H4 (cell line): ENCODE results near the gene MYH4. TPM values are rescaled to one million over a fixed set of nuclear protein-coding genes. Genes with fewer than 3 reads are reported as not detected.

ENCODE experiments used
- DNase-seq: peaks from one replicate; pipeline ENCODE4 v3.0.0-alpha.2; 2015; ENCODE audit warnings: low spot score
- total RNA-seq: library from RNA; depleted of rRNA; stranded (reverse); fragments of >200 nt; shearing (Covaris generic); gene quantifications from 2 replicates; pipeline ENCODE4 v1.2.3, GENCODE V29; 2014; rRNA removed

Gene MYH4
- total RNA-seq, 1 experiment from 2014 or later = not detected

- no peak for DNase-seq
These were observed 47.3 kb downstream of the MYH4 start, which contains the start of gene MYH8 for GRCh38 chr17:10421900-10422542. Gene MYH8, minus strand, starts transcription at chr17:10421950. Its CDS starts 1,723 bp downstream, at chr17:10420227.

DNA sequence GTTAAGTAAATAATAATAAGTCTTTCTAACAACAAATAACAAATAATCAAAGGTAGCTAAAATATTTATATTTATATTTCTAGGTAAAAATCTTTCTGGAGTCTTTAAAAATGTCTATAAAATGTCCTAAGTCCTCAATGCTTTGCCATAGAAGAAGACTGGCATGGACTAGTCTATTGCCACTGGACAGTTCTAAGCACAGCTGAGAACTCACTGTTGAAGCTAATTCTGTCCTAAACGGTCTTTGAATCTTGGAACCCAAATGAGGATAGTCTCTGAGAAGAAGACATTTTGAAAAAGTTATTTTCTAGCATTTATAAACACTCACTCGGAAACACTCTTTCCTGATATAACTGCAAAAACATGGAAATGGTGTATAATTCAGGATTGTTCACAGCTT, 48.1 kb downstream of the MYH4 start:
- no peak for DNase-seq

DNA sequence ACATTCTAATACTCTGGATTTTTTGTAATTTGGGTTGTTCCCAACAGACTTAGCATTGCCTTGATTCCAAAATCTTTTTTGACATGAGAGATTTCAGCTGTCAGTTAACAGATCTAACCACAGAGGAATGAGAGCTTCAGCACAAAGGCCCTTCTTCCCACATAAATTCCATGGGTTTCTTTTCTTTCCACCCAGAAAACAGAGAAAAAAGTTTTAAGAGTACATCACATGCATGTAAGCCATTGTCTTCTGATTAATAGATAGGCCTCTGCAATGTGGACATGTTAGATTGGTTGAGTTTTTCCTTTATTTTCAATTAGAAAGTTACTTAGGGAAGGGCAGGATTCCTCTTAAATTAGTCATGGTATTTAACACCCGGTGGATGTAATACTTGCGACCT, 48.5 kb downstream of the MYH4 start:
- DNase-seq = no peak

DNA sequence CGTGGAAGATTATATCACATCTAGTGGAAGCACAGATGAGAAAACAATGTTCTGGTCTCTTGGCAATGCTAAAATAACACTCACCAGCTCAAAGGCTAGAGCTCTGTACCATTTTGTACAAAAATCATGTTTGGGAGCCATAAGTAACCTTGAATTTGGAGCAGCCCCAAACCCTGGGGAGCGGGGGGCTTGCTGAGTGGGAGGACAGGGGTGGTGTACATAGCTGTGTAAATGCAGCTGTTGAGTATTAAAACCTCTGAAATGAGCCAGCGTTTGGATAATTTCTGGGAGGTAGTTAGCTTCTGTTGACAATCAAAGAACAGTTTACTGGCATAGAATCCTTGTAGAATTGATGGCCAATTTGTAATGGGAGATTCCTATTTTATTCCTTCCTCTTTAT, 51.9 kb downstream of the MYH4 start:
- DNase-seq = no peak

DNA sequence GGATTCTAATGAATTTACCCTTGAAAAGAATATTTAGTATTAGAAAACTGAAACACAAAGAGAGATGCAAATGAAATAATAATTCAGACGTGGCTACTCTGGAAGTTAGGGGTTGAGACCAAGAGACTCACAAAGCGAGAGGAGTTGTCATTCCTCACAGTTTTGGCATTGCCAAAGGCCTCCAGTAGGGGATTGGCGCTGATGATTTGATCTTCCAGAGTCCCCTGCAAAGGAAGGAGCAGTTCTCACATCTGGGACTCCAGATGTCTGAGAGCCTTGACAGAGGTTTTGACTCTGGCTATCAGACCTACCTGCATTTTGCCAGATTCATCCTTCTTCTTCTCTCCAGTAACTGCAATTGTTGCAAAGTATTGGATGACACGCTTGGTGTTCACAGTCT, 54.2 kb downstream of the MYH4 start:
- DNase-seq = no peak

- DNase-seq = no peak
These were observed 65.8 kb downstream of the MYH4 start for GRCh38 chr17:10403589-10403988.

GRCh38 chr17:10398352-10398751, 71.0 kb downstream of the MYH4 start:
- DNase-seq = no peak

DNA sequence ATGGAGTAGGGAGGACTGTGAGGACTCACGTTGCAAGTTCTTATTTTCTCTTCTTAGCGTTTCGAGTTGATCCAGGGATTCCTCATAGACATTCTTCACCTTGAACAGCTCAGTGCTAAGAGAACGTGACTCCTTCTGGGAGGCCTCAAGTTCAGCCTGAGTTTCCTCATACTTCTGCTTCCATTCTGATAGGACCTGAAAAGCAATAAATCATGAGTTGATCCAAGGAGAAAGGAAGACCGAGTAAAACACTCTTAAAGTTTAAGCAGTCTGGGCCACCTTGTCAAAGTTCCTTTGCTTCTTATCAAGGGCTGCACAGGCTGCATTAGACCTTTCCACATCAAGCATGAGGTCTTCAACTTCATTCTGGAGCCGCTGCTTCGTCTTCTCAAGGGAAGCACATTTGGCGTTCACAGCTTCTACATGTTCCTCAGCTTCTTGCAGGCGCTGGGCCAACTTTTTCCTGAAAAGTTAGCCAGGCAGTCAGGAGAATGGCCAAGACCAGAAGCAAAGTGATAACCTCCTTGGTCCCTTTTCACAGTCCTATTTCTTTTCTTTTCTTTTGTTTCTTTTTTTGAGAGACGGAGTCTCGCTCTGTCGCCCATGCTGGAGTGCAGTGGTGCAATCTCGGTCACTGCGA, 72.7 kb downstream of the MYH4 start:
- no peak for DNase-seq

- no peak for DNase-seq
These were observed 75.0 kb downstream of the MYH4 start for GRCh38 chr17:10394201-10394887.

Other genes starting within 250 kb of the MYH4 start
- gene MYH13, start 96.6 kb downstream of the MYH4 start, total RNA-seq = not detected in 2 replicates
- gene MYH8, start 47.6 kb downstream of the MYH4 start, total RNA-seq = 0.15 and 0.18 TPM in 2 replicates
- not detected in 2 replicates for gene MYH1, start 49.0 kb upstream of the MYH4 start, total RNA-seq
- not detected in 2 replicates for gene MYH2, start 80.1 kb upstream of the MYH4 start, total RNA-seq
- 0.04 TPM in 1 of 2 replicates, not detected in the other for gene MYH3, start 187.8 kb upstream of the MYH4 start, total RNA-seq
- gene SCO1, start 228.0 kb upstream of the MYH4 start, total RNA-seq = 24.7 and 27.6 TPM in 2 replicates
- gene ADPRM, start 228.0 kb upstream of the MYH4 start, total RNA-seq = 8.5 and 8.8 TPM in 2 replicates